NCI-H1694 (cell line): ENCODE results near the gene CEP131.
A peak's percentile ranks its signal among the peaks of the same experiment; 100 is the strongest.
"Not testable (repeated sequence)": the region's sequence is repeated elsewhere in the genome, so short reads cannot be mapped to it uniquely, and the experiment has no call there.

Experiments
- DNase-seq: peaks from one replicate; lab custom pipeline; 2025; lab: John Stamatoyannopoulos, UW

CEP131 gene

GRCh38 chr17:81151278-81151677 is 71.5 kb downstream of the CEP131 start:
- DNase-seq: no peak

- no peak for DNase-seq
These were observed 72.2 kb downstream of the CEP131 start for GRCh38 chr17:81150377-81151077.

- DNase-seq: no peak
These were observed 73.7 kb downstream of the CEP131 start for GRCh38 chr17:81148986-81149533.

- no peak for DNase-seq
These were observed 74.2 kb downstream of the CEP131 start for GRCh38 chr17:81148571-81148970.

GRCh38 chr17:81147701-81148100 is 75.1 kb downstream of the CEP131 start:
- no peak for DNase-seq

GRCh38 chr17:81146208-81146607 is 76.6 kb downstream of the CEP131 start:
- not testable (repeated sequence) for DNase-seq

GRCh38 chr17:81144423-81144781 is 78.4 kb downstream of the CEP131 start:
- DNase-seq: no peak

- DNase-seq: no peak
These were observed 78.9 kb downstream of the CEP131 start for GRCh38 chr17:81143717-81144422.

GRCh38 chr17:81143200-81143527 is 79.6 kb downstream of the CEP131 start:
- DNase-seq: no peak

GRCh38 chr17:81142301-81143199 is 80.2 kb downstream of the CEP131 start:
- DNase-seq: peak; percentile 70

- no peak for DNase-seq
These were observed 82.1 kb downstream of the CEP131 start for GRCh38 chr17:81140695-81141094.

GRCh38 chr17:81140018-81140417 is 82.7 kb downstream of the CEP131 start:
- DNase-seq: no peak
